SJCRH30 (cell line): ENCODE measurements around the gene CCNL1. TPM values are rescaled to one million over a fixed set of nuclear protein-coding genes. Genes with fewer than 3 reads are reported as not detected.

Experiments
- DNase-seq, 2 experiments: peaks; one replicate each; pipeline ENCODE4 v3.0.0-alpha.2; 2015 to 2020
- H3K27ac ChIP-seq: fragments of 250-450 bp; sonication (Bioruptor Pico); 2 replicates; pipeline ENCODE4 v1.5.1; 2020; ENCODE audit warnings: mild to moderate bottlenecking, moderate library complexity
- H3K27me3 ChIP-seq: fragments of 250-450 bp; sonication (Bioruptor Pico); 2 replicates; pipeline ENCODE4 v1.5.1; 2020; ENCODE audit warnings: mild to moderate bottlenecking, moderate library complexity
- H3K36me3 ChIP-seq: fragments of 250-450 bp; sonication (Bioruptor Pico); 2 replicates; pipeline ENCODE4 v1.5.1; 2020; ENCODE audit warnings: mild to moderate bottlenecking, moderate library complexity
- H3K4me1 ChIP-seq: fragments of 250-450 bp; sonication (Bioruptor Pico); 2 replicates; pipeline ENCODE4 v1.5.1; 2020; ENCODE audit warnings: mild to moderate bottlenecking, moderate library complexity
- H3K4me3 ChIP-seq: fragments of 250-450 bp; sonication (Bioruptor Pico); 2 replicates; pipeline ENCODE4 v1.5.1; 2020; ENCODE audit warnings: mild to moderate bottlenecking, moderate library complexity
- H3K9me3 ChIP-seq: fragments of 250-450 bp; sonication (Bioruptor Pico); replicated peaks from 2 replicates; pipeline ENCODE4 v1.5.1; 2020; ENCODE audit warnings: mild to moderate bottlenecking, moderate library complexity
- total RNA-seq: library from RNA; depleted of rRNA; stranded (reverse); fragments of >200 nt; shearing (Covaris generic); gene quantifications from 2 replicates; pipeline ENCODE4 v1.2.3, GENCODE V29; 2014

Gene CCNL1
- total RNA-seq, 1 experiment from 2014 or later, result 112 TPM

DNA sequence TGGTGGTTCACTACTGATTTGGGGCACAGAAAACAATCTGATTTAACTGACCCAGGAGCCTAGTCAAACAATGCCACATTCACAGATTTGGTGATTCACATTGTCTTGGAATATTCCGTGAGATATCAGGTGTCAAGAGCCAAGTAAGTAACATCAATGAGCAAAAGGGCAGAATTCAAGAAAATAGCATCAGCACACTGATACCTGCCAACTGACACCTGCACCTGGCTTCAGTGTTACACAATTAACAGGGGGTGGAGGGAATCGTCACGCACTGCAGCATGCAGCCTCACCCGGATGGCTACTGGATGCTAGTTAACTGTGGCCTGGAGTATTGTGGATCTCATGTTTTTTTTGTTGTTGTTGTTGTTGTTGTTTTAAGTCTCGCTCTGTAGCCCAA, 17.6 kb downstream of the CCNL1 start:
- Histone ChIP-seq H3K36me3 (peaks cover 39% of the 10 kb centered on the region), H3K27me3 (no peaks in the 10 kb centered on the region), H3K27ac (no peak overlapping the region), H3K4me1 (no peaks in the 10 kb centered on the region), H3K9me3 (no peaks in the 10 kb centered on the region), H3K4me3 (no peak overlapping the region)
- DNase-seq, result no peak

DNA sequence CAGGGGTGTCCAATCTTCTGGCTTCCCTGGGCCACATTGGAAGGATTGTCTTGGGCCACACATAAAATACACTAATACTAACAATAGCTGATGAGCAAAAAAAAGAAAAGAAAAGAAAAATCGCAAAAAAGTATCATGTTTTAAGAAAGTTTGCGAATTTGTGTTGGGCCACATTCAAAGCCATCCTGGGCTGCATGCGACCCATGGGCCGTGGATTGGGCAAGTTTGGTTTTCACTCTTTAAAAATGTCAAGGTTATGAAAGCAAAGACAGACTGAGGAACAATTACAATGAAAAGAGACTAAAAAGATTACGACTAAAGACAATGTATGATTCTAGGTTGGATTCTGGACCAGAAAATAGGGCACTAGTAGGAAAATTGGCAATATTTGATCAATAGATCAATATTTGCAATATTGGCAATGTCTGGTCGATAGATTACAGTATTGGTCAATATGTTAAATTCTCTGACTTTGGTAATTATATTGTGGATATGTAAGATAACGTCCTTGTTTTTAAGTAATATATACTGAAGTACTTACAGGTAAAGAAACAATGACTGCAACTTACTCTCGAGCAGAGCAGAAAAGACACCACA, 19.9 kb downstream of the CCNL1 start:
- H3K27me3 ChIP-seq, result no peaks in the 10 kb centered on the region
- no peaks in the 10 kb centered on the region for H3K4me1 ChIP-seq
- no peak for DNase-seq
- H3K36me3 ChIP-seq, result peaks cover 19% of the 10 kb centered on the region
- H3K9me3 ChIP-seq, result no peaks in the 10 kb centered on the region
- H3K27ac ChIP-seq, result no peak overlapping the region
- H3K4me3 ChIP-seq, result no peak overlapping the region

DNA sequence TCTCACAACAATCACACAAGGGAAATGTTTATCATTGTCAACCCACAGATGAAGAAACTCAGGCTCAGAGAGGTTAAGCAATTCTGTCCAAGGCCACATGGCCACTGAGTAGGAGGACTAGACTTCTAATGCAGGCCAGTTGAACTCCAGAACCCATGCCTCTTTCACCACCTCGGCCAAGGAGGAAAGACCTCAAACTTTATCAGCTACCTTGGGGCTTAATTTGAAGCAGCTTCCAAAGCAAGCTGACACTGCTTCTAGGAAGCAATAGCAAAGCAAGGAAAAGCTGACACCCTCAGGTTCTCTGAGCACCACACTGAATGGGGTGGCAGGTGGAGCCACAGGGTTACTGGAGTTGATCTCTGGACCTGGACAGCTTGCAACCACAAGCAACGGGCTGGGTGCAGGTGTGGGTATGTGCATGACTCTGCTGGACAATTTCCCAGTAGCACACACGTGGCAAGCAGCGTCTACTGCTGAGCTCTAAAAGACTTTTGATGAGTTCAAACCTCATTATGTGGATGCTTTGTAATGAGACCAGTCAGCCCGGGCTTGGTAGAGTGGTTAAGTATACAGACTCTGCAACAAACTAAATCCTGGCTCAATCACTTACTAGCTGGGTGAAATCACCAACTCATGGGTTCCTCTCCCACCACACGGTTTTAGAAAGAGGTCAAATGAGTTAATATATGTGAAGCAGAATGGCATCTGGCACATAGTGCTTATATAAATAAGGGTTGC, 23.1 kb downstream of the CCNL1 start:
- no peaks in the 10 kb centered on the region for H3K4me1 ChIP-seq
- DNase-seq, result no peak
- H3K9me3 ChIP-seq, result no peaks in the 10 kb centered on the region
- no peaks in the 10 kb centered on the region for H3K27me3 ChIP-seq
- H3K4me3 ChIP-seq, result no peak overlapping the region
- H3K27ac ChIP-seq, result no peak overlapping the region
- H3K36me3 ChIP-seq, result no peaks in the 10 kb centered on the region

GRCh38 chr3:157135671-157136396, 24.1 kb downstream of the CCNL1 start:
- Histone ChIP-seq H3K4me3 (no peak overlapping the region), H3K36me3 (no peaks in the 10 kb centered on the region), H3K9me3 (no peaks in the 10 kb centered on the region), H3K27ac (no peak overlapping the region), H3K4me1 (0 out of 2 replicates have a peak, but pooled peaks cover 4% of the 10 kb centered on the region), H3K27me3 (no peaks in the 10 kb centered on the region)
- DNase-seq, result no peak

GRCh38 chr3:157134620-157135191, 25.2 kb downstream of the CCNL1 start:
- H3K9me3 ChIP-seq, result no peaks in the 10 kb centered on the region
- no peak overlapping the region for H3K4me3 ChIP-seq
- no peak overlapping the region for H3K27ac ChIP-seq
- no peaks in the 10 kb centered on the region for H3K36me3 ChIP-seq
- peaks cover 11% of the 10 kb centered on the region; the same call in 1 of the 2 replicates for H3K4me1 ChIP-seq
- H3K27me3 ChIP-seq, result no peaks in the 10 kb centered on the region
- DNase-seq, result no peak

- Histone ChIP-seq H3K4me3 (no peak overlapping the region), H3K36me3 (no peaks in the 10 kb centered on the region), H3K27me3 (no peaks in the 10 kb centered on the region), H3K27ac (no peak overlapping the region), H3K4me1 (peaks cover 21% of the 10 kb centered on the region; the same call in 1 of the 2 replicates), H3K9me3 (no peaks in the 10 kb centered on the region)
- no peak for DNase-seq
Measured at GRCh38 chr3:157133434-157134320, 26.3 kb downstream of the CCNL1 start.

DNA sequence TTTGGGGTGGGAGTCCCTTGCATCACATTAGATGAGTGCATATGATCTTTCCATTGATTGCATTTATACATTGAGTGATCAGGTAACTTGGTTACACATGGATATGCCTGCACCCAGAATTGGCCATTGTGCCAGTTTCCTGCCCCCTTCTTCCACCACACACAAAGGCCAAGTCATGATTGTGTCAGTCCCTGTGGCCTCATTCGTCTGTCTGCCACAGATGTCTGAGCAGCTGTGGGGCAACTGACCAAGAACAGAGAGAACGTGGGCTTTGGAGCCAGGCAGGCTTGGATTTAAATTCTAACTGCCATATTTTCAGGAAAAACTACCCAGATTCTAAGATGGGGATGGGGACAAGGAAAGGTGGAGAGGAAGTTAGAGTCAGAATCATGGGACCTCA, 27.0 kb downstream of the CCNL1 start:
- Histone ChIP-seq H3K36me3 (no peaks in the 10 kb centered on the region), H3K4me3 (no peak overlapping the region), H3K9me3 (no peaks in the 10 kb centered on the region), H3K27ac (no peak overlapping the region), H3K27me3 (no peaks in the 10 kb centered on the region), H3K4me1 (peaks cover 21% of the 10 kb centered on the region; the same call in 1 of the 2 replicates)
- no peak for DNase-seq

- no peaks in the 10 kb centered on the region for H3K27me3 ChIP-seq
- no peak for DNase-seq
- no peaks in the 10 kb centered on the region for H3K9me3 ChIP-seq
- no peaks in the 10 kb centered on the region for H3K36me3 ChIP-seq
- no peak overlapping the region for H3K27ac ChIP-seq
- H3K4me1 ChIP-seq, result peaks cover 21% of the 10 kb centered on the region; the same call in 1 of the 2 replicates
- no peak overlapping the region for H3K4me3 ChIP-seq
Measured at GRCh38 chr3:157132341-157132740, 27.6 kb downstream of the CCNL1 start.

GRCh38 chr3:157131861-157132260, 28.1 kb downstream of the CCNL1 start:
- Histone ChIP-seq H3K4me1 (peaks cover 21% of the 10 kb centered on the region; the same call in 1 of the 2 replicates), H3K9me3 (no peaks in the 10 kb centered on the region), H3K27me3 (no peaks in the 10 kb centered on the region), H3K27ac (no peak overlapping the region), H3K4me3 (no peak overlapping the region), H3K36me3 (no peaks in the 10 kb centered on the region)
- no peak for DNase-seq

DNA sequence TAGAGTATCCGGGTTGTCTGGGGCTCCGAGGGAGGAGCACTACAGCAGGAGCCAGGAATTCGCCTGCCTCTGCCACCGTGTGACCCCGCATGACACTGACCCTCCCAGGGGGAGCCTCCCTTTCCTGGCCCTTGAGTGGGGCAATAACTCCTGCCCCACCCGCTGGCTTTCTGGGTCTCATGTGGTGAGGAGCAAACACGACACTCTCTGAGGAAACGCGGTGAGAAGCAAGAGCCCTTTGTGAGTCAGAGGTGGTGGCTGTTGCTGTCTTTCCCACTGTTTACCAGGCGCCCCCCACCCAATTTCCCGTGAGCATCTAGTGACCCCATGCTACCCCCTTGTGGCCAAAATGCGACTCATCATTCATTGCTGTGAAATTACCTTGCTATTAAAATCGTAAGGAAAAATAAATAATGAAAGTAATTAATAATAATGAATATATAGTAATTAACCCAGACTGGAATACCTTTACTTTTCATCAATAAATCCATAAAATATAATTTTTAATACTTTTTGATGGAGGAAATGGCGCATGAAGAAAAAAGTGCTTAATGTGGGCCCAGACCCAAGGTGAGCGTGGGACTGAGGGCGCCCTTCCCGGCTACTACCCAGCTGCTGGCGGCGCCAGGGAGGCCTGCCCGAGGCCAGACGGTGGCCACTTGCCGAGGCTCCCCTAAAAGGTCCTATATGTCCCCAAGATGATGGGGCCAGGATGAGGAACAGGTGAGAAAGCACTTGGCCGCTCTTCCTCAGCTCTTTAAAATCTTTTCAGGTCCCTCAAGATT, 29.3 kb downstream of the CCNL1 start:
- Histone ChIP-seq H3K4me3 (peak overlapping the region; percentile 53), H3K9me3 (no peaks in the 10 kb centered on the region), H3K27ac (peak overlapping the region; percentile 92), H3K27me3 (no peaks in the 10 kb centered on the region), H3K36me3 (no peaks in the 10 kb centered on the region), H3K4me1 (peaks cover 21% of the 10 kb centered on the region; the same call in 1 of the 2 replicates)
- DNase-seq, result peak; percentile 79 to 84

GRCh38 chr3:157129803-157130466, 30.0 kb downstream of the CCNL1 start:
- Histone ChIP-seq H3K27me3 (no peaks in the 10 kb centered on the region), H3K4me1 (peaks cover 21% of the 10 kb centered on the region; the same call in 1 of the 2 replicates), H3K4me3 (peak overlapping the region; percentile 53), H3K27ac (peak overlapping the region; percentile 92), H3K9me3 (no peaks in the 10 kb centered on the region), H3K36me3 (no peaks in the 10 kb centered on the region)
- DNase-seq, result peak; percentile 67 to 79

GRCh38 chr3:157128771-157129681, 30.9 kb downstream of the CCNL1 start:
- H3K36me3 ChIP-seq, result no peaks in the 10 kb centered on the region
- no peaks in the 10 kb centered on the region for H3K27me3 ChIP-seq
- H3K4me3 ChIP-seq, result no peak overlapping the region
- H3K9me3 ChIP-seq, result no peaks in the 10 kb centered on the region
- peaks cover 21% of the 10 kb centered on the region; the same call in 1 of the 2 replicates for H3K4me1 ChIP-seq
- H3K27ac ChIP-seq, result peak overlapping the region; percentile 92
- peak; percentile 32 for DNase-seq
